ENCODE measurements around the gene C2orf42.
A peak's percentile ranks its signal among the peaks of the same experiment; 100 is the strongest.
"Not testable (repeated sequence)": the region's sequence is repeated elsewhere in the genome, so short reads cannot be mapped to it uniquely, and the experiment has no call there.

C2orf42 gene

DNA sequence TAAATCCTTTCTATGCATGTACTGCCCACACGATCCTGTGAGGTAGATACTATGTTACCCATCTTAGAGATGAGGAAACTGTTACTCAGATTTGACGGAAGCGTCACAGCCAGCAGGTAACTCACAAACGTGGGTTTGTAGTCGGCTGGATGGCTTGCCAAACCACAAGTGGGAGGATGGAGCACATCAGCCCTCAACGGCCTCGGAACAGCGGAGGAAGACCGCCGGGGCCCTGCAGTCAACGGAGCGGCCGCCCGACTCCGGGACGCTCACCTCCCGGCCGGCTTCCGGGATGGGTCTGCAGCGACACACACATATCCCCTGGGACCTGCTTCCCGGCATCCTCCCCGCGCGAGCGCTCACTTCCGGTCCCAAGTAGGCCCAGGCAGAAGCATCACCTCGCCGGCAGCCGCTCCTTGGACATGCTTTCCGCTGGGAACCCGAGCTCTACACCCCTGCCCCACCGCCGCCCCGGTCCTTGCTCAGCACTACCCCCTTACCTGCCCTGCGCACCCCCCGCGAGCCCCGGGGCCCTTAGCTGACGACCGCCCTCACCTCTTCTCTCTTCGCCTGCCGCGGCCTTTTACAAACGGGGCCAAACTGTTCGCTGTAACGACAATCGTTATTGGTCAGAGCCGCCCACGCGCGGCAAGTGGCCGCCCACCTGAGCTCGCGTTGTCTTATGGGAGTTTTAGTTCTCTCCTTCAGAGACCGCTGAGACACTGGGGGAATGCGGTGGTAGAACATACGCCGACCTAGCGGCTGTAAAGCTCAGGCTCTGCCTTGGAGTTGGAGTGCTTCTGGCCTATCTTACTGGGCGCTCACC lies at the start of gene C2orf42:
Gene C2orf42 (minus strand): TSS at position 602 of the 826 bp plus-strand sequence. CDS start 9,034 bp downstream, outside the sequence.
- in situ Hi-C loops (cut with MboI; ENCODE audit: low pct_unique_long_range_greater_than_20kb, low sequenced_read_pairs, unreplicated experiment), result no loop called here
- TF ChIP-seq, protein P1, sequence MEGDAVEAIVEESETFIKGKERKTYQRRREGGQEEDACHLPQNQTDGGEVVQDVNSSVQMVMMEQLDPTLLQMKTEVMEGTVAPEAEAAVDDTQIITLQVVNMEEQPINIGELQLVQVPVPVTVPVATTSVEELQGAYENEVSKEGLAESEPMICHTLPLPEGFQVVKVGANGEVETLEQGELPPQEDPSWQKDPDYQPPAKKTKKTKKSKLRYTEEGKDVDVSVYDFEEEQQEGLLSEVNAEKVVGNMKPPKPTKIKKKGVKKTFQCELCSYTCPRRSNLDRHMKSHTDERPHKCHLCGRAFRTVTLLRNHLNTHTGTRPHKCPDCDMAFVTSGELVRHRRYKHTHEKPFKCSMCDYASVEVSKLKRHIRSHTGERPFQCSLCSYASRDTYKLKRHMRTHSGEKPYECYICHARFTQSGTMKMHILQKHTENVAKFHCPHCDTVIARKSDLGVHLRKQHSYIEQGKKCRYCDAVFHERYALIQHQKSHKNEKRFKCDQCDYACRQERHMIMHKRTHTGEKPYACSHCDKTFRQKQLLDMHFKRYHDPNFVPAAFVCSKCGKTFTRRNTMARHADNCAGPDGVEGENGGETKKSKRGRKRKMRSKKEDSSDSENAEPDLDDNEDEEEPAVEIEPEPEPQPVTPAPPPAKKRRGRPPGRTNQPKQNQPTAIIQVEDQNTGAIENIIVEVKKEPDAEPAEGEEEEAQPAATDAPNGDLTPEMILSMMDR (IDR thresholded peaks at IDR 0.05; ENCODE audit: extremely low read depth, insufficient read depth, missing control alignments), result peak; percentile 20
- peak; percentile 94 for DNase-seq (ENCODE audit: low spot score)

DNA sequence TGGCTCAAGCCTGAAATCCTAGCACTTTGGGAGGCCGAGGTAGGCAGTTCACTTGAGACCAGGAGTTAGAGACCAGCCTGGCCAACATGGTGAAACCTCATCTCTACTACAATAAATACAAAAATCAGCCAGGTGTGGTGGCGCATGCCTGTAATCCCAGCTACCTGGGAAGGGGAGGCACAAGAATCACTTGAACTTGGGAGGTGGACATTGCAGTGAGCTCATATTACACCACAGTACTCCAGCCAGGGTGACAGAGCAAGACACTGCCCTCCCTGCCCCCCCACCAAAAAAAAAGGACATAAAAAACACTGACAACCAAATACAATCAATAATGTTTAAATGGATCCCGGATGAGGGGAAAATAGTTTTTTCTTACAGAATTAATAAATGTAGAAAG lies 49.8 kb upstream of the C2orf42 start:
- in situ Hi-C loops (cut with MboI; ENCODE audit: low pct_unique_long_range_greater_than_20kb, low sequenced_read_pairs, unreplicated experiment), result no loop called here
- TF ChIP-seq, protein P1 (IDR thresholded peaks at IDR 0.05; ENCODE audit: extremely low read depth, insufficient read depth, missing control alignments), result no peak
- no peak for DNase-seq (ENCODE audit: low spot score)

DNA sequence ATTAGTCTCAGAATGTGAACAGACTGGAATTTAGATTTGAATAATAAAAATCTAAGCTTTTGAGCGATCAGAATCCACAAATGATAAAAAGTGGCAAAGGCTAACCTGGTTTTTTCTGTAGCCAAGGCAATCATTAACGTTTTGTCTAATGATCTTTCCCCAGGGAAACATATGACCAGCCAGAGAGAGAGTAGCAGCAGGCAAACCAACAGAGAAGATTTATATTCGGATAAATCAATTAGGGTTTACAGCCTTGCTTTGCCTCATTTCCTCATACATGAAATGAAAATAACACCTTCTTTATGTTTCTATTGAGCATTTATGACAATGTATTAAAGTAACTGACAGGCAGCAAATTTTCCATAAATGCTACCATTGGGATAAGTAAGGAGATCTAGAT lies 43.1 kb upstream of the C2orf42 start:
- in situ Hi-C loops (cut with MboI; ENCODE audit: low pct_unique_long_range_greater_than_20kb, low sequenced_read_pairs, unreplicated experiment), result no loop called here
- no peak for DNase-seq (ENCODE audit: low spot score)
- TF ChIP-seq, protein P1 (IDR thresholded peaks at IDR 0.05; ENCODE audit: extremely low read depth, insufficient read depth, missing control alignments), result no peak

DNA sequence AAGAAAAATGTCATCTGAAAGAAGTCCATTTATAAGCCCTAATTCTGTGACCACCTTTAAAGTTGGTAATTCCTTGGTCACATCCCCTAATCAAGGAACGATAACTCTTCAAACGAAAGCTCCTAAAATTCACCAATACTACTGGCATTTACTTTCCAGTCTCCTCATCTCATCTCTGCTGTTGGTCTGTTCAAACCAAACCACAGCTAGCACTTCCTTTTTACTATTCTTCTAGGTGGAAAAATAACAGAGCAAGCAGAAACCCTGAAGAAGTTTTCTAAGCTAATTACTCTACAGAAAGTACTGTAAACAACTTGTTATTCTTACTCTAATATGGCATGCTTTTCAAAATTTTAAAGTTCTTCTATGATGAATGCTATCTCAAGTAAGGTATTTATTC lies 36.0 kb upstream of the C2orf42 start:
- DNase-seq (ENCODE audit: low spot score), result no peak
- TF ChIP-seq, protein P1 (IDR thresholded peaks at IDR 0.05; ENCODE audit: extremely low read depth, insufficient read depth, missing control alignments), result no peak
- in situ Hi-C loops (cut with MboI; ENCODE audit: low pct_unique_long_range_greater_than_20kb, low sequenced_read_pairs, unreplicated experiment), result no loop called here

DNA sequence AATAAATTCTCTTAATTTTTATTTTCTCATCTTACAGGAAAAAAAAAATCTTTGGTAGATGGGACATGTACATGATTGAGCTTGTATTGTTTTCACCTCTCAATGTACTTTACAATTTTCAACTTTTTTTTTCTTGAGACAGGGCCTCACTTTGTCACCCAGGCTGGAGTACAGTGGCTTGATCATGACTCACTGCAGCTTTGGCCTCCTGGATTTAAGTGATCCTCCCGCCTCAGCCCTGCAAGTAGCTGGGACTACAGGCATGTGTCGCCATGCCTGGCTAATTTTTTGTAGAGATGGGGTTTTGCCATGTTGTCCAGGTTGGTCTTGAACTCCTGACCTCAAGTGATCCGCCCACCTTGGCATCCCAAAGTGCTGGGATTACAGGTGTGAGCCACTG lies 32.5 kb upstream of the C2orf42 start:
- DNase-seq (ENCODE audit: low spot score); in situ Hi-C loops (cut with MboI; ENCODE audit: low pct_unique_long_range_greater_than_20kb, low sequenced_read_pairs, unreplicated experiment): not testable (repeated sequence)

DNA sequence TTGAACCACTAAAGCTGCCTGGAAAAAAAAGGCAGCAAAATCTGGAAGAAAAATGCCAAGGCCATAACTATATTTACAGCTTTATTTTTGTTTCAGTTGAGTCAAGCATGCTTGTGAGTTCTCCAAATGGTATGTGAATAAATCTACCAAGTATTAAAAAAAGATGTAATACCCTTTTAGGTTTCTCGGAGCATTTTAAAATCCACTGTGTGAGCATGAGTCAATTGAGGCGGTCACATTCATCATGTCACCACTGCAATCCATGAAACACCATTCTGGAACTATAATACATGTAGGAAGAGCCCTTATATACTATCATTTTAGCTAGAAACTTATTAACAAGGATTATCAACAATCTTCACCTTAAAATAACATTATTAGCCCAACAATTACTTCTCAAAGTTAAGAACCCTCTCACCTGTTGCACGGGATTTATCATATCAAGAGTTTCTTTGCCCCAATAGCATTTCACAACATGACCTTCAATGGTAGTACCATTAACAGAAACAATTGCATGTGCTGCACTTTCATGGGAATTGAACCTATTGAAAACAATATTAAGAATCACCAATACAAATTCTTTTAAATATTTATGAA lies 24.2 kb upstream of the C2orf42 start:
- DNase-seq (ENCODE audit: low spot score), result no peak
- in situ Hi-C loops (cut with MboI; ENCODE audit: low pct_unique_long_range_greater_than_20kb, low sequenced_read_pairs, unreplicated experiment), result no loop called here
- TF ChIP-seq, protein P1 (IDR thresholded peaks at IDR 0.05; ENCODE audit: extremely low read depth, insufficient read depth, missing control alignments), result no peak

DNA sequence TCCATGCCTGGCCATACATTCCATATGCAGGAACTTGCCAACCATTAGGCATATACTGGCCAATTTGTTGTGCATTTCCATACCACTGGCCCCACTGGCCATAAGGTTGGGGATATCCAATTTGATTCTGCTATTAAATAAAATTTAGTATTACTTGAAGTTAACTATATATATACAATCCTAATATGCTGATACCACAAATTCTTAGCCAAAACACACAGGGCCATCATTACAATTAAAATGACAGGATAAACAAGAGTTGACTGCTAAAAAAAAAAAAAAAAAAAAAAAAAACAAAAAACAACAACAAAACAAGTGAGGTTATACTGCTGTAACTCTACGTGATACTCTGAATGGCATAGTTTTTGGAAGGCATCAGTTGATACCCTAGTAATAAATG lies 23.5 kb upstream of the C2orf42 start:
- in situ Hi-C loops (cut with MboI; ENCODE audit: low pct_unique_long_range_greater_than_20kb, low sequenced_read_pairs, unreplicated experiment), result no loop called here
- no peak for DNase-seq (ENCODE audit: low spot score)

More for the DNA sequence above, 23.5 kb upstream of the C2orf42 start:
- TF ChIP-seq, protein P1 (IDR thresholded peaks at IDR 0.05; ENCODE audit: extremely low read depth, insufficient read depth, missing control alignments), result no peak

All from GM13977 (cell line).